Hypothalamus (tissue), 51 donors: ENCODE results near the gene FHL5.
A peak's percentile ranks its signal among the peaks of the same experiment; 100 is the strongest.
"Not testable (repeated sequence)": the region's sequence is repeated elsewhere in the genome, so short reads cannot be mapped to it uniquely, and the experiment has no call there.

Experiments
- DNase-seq, 51 donors: peaks; one replicate each; lab custom pipeline; 2025; lab: John Stamatoyannopoulos, UW

The FHL5 gene, protein sequence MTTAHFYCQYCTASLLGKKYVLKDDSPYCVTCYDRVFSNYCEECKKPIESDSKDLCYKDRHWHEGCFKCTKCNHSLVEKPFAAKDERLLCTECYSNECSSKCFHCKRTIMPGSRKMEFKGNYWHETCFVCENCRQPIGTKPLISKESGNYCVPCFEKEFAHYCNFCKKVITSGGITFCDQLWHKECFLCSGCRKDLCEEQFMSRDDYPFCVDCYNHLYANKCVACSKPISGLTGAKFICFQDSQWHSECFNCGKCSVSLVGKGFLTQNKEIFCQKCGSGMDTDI

DNA sequence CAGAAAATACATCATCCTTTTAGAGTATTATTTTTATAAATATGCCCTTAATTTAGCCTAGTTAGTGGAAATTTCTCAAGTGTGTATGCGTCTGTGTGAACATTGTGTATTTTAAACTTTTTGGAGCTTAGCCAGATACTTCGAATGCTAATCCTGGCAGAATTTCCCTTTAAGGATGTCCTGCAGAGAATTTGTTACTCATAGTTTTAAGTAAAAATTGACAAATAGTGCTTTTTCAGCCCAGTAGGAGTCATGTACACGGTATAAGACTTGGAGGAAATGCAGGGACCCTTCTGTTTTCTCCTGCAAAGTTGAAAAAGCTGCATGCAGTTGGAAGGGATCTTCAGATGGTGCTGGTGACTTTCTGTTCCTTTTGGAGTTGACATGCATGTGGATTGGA lies at the start of gene FHL5:
FHL5 (plus strand) TSS at position 243 of the 400 bp plus-strand sequence. CDS start 40,486 bp downstream, outside the sequence.
- no peak for DNase-seq

DNA sequence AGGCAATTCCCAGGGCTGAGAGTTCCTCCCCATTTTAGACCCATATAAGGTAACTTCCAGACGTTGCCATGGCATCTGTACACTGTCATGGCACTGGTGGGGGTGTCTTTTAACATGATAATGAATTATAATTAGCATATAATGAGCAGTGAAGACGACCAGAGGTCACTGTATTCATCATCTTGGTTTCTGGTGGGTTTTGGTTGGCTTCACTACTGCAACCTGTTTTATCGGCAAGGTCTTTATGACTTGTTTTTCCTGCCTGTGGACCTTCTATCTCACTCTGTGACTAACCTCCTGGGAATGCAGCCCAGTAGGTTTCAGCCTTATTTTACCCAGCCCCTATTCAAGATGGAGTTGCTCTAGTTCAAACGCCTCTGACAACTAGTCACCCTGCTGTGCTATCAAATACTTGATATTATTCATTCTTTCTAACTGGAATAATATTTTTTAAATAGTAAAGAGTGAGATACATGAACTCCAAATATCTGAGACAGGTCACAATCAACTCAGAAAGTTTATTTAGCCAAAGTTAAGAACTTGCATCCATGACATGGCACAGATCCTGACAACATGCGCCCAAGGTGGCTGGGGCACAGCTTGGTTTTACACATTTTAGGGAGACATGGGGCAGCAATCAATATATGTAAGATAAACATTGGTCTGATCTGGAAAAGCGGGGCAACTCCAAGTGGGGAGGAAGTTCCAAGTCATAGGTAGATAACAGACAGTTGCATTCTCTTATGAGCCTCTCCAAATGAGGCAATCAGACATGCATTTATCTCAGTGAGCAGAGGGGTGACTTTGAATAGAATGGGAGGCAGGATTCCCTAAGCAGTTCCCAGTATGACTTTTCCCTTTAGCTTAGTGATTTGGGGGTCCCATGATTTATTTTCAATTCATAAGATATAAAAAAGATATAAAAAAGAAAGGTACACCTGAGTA lies 42.5 kb upstream of the FHL5 start:
- DNase-seq: peak in 1 of 51 donors; percentile 5

DNA sequence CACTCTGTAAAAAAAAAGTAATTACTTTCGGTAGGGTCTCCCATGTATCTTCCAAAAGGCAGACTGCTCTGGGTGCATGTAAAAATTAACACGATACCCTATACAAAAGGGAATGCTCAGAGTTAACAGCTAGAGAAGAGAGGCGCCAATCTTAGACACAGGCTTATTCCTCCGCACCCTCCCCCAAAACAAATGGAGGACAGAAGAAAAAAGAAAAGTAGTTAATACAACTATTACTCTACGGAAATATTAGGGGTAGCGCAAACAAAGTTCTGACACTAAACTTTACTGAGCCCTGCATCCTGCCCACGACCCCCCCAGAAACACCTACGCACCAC lies 41.7 kb upstream of the FHL5 start:
- no peak for DNase-seq

DNA sequence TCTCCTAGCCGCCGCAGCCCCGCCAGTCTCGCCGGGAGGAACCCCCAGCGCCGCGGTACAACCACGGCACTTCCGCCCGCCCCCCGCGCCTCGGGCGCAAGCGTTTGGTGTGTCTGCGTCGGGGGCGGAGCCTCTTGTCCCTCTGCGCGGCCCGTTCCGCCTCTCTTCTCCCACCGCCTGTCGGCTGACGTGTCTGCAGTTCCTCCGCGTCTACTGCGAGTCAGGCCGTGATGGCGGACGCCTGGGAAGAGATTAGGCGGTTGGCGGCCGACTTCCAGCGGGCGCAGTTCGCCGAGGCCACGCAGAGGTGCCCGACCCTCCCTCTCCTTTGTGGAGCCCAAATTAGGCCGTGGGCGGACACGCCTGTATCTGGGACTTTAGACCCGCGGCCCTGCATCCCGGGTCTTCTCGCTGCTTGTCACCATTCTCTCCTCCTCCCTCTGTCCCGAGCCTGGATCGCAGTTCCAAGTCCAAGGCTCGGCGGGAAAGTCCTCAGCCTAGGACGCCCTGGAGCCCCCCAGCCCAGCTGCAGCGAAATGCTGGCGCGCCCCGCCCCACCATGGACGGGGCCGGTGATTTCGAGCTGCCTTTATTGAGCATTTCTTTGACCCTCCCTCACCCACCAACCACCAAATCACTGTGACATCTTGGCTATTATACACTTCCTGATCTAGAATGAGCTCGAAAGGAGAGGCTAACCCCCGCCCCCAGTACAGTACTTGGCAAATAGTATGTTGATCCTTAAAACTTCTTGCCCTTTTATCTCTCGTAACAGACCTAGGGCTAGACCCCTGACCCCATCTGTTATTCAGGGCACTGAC lies 41.1 kb upstream of the FHL5 start, which contains the start of gene UFL1:
UFL1 (plus strand) TSS at position 163 of the 821 bp plus-strand sequence; CDS start at position 231, 68 bp downstream.
- peak; percentile 61 to 97 (median 90) for DNase-seq

DNA sequence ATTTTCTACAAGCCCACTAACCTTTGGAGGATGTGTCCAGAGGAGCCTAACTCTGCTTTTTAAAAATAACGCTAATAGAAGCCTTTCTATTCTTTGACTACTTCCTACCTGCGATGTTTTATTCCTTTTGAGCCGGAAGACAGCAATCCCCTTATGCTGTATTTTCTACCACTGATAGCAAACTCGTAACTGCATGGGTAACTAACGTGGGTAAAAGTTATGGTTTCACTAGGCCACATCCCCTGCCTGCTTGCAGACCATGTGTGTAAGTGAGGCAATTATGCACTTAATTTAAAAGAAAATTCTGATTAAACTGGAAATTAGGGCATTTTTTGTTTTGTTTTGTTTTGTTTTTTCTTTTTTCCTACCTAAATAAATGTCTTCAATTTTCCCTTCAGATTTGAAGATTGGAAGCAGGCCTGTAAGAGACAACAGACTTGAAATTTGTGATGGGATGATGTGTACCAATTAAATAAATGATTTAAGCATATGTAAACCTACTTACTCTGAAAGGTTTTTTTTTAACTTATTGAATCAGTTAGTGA lies 40.4 kb upstream of the FHL5 start:
- DNase-seq: no peak

DNA sequence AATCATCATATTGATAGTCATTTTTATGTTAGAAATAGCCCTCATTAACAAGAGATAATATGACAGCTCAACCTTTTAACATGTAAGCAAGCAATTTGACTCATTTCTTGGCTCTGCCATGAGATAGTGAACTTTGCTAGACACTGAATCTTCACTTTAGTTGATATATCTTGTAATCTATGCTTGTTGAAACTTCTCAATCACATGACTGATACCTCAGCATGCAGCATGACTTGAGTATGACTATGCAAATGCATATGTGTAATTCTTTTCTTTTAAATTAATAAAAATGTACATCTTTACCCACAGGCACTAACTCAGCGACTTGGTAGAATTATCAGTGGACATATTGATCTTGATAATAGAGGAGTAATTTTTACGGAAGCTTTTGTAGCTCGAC lies 34.7 kb upstream of the FHL5 start:
- no peak for DNase-seq

DNA sequence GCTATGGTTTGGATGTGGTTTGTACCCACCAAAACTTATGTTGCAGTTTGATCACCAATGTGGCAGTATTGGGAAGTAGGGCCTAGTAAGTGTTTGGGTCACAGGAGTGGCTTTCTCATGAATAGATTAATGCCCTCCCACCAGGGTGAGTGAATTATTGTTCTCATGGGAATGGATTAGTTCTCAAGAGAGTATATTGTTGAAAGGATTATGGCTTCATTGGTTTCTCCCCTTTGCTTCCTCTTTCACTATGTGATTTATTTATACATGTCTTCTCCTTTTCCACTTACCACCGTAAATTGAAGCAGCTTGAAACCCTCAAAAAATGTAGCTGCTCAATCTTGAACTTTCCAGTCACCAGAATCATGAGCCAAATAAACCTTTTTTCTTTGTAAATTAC lies 30.5 kb upstream of the FHL5 start:
- no peak for DNase-seq

DNA sequence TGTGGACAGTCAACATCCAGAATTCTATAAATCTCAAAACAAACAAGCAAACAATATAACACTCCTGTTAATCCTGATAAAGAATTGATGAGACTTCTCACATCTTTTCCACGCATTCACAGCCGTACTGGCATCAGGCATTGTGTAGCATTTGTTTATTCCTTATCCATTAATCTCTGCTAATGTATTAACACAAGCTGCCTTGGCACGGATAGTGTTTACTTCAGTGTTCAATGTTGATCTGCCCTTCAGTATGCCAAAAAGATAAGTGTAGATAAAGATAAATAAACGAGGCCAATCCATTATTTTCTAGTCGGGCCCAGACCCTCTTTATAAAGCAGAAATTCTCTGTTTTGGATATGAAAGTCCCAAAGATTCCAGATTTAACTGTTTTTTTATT lies 25.2 kb upstream of the FHL5 start:
- no peak for DNase-seq

DNA sequence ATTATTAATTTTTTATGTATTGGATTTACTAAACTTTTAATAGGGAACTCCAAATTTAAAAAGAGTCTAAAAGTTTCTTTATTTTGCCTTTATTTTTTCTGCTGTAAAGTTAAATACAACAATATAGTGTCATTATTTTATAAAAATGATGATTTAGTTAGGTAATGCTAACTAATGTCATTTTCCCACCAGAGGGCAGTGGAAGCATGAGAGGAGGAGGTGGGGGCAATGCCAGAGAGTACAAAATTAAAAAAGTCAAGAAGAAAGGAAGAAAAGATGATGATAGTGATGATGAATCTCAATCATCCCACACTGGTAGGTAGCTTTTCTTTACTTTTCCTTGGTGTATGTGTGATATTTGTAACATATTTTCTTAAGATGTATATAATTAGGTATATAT lies 20.2 kb upstream of the FHL5 start:
- DNase-seq: no peak

DNA sequence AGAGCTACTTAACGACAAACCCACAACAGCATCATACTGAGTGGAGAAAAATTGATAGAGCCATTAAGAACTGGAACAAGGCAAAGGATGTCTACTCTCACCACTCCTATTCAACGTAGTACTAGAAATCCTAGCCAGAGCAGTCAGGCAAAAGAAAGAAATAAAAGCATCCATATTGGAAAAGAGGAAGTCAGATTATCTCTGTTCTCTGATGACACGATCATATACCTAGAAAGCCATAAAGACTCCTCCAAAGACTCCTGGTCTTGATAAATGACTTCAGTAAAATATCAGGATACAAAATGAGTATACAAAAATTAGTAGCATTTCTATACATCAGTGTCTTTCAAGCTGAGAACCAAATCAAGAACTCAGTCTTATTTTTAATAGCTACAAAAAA lies 17.0 kb upstream of the FHL5 start:
- DNase-seq: no peak

DNA sequence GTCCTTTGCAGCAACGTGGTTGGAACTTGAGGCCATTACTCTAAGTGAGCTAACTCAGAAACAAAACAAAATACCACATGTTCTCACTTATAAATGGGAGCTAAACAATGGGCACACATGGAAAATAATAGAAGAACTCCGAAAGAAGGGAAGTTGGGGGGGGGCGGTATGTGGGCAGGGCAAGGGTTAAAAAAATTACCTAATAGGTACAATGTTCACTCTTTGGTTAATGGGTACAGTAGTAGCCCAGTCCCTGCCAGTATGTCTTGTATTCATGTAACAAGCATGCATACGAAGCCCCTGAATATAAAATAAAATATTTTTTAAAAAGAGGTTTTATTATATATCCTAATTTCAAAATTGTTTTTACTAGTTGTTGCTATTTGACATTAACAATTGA lies 15.3 kb upstream of the FHL5 start:
- no peak for DNase-seq

DNA sequence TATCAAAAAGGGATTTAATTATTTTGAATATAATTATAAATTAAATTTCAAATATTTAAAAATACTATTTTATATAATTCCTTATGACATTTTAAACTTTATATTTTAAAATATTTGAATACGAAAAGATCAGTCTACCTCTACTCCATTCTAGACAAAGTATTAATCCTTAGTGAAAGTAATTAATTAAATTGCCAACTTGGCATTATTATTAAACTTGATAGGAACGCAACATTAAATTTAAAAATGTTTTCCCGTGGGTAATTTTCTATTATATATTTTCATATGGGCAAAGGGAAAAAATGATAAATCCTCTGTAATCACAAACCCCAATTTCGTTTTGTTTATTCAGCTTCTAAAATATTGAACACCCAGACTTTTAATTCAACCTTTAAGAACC lies 8.4 kb upstream of the FHL5 start:
- no peak for DNase-seq

DNA sequence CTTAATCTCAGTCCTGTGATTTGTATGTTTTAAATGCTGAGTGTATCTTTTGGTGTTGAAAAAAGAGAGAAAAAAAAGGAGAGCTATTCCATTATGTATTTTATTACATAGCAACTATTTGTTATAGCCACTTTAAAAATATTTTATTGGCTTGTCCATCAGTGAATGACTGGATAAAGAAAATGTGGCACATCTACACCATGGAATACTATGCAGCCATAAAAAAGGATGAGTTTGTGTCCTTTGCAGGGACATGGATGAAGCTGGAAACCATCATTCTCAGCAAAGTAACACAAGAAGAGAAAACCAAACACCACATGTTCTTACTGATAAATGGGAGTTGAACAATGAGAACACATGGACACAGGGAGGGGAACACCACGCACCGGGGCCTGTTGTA lies 3.2 kb upstream of the FHL5 start:
- DNase-seq: not testable (repeated sequence)

DNA sequence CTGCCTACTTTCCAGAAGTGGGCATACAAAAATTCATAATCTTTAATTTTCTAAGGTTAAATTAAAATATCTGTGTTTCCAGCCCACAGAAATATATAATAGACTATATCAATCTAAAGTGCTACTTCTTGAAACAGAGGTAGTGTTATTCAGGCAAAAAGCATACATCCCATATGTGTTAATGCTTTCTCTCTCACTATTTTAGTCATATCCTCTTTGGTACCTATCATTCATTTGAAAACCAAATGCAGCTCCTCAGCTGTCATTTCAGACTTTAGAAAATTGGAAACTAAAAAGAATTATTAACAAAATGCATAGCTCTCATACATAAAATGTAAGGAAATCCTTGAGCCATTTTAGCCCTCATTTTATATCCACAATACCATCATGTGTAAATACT lies 925 bp downstream of the FHL5 start:
- no peak for DNase-seq

DNA sequence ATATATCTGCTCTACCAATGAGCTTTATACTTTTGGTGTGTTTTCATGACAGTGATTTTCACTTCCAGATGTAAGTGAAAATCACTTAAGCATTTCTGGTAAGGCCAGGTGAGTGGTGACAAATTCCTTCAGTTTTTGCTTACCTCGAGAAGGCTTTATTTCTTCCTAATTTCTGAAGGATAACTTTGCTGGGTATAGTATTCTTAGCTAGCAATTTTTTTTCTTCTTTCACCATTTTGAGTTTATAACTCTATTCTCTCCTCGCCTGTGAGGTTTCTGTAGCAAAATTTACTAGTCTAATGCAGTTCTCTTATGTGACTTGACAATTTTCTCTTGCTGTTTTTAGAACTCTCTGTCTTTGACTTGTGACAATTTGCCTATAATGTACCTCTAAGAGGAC lies 7.1 kb downstream of the FHL5 start:
- no peak for DNase-seq

DNA sequence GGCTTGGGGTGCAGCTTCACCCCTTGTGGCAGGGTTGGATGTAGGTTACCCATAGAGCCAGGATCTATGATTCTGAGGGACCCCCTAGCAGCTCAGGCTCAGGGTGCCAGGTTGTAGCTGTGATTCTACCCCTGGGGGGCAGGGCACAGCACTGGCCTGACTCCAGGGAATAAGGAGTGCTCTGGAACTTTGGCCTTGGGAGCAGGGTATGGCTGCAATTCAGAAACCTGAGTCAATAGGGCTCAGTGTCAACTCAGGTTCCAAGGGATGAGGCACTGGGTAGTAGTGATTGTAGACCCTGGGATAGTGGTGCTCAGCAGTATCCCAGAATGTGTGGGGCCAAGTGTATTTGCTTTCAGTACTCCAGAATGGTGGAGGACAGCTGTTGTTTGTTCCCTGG lies 8.6 kb downstream of the FHL5 start:
- DNase-seq: no peak

DNA sequence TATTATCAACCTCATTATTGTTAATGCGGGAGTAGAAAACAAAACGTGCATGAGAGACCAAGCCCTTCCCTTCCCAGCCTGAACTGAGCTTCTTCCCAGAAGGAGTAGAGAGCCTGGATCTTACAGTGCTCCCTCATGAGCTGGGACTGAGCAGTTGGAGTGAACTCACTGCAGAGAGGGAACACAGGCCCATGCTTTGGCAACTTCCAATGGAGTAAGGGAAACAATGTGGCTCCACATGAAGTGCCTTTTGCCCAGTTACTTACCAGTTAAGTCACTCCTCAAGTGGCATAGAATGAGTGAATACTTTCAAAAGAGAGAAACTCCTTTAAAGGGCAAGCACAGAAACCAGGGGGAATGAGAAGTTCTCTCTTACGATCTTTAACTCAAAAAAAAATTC lies 12.4 kb downstream of the FHL5 start:
- peak in 11 of 51 donors; percentile 1 to 22 (median 5) for DNase-seq

DNA sequence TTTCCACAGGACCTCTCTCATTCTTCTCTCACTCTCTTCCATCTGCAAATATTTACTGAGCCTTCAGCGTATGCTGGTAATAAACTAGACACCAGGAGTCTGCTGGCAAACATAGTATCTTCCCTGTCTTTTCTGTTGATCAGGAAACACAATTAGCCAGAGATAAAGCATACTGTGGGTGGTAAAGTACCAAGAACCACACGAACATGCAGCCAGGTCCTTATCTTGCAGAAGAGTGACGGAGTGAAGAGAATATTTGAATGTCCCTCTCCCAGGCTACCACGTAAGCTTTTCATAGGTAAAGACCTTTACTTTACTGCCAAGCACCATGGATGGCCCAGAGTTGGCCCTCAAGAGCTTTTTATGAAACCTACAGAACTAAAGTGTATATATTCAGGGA lies 13.3 kb downstream of the FHL5 start:
- no peak for DNase-seq

DNA sequence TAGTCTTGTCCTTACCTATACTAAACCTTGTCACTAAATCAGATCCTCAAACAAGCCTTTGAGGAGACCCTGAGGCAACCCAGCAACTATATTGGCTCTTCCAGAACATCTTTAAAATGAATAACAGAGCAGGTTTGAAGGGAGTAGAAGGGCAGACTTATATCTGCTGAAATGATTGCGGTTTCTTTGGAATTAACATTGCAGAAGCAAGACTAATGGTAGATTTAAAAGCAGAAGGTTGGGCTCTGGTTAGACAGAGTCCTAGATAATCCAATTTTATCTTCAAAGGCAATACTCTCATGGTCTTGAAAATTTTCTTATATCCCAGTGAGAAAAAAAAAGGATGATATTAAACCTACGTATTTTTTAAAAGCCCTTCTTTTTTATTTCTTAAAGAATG lies 19.1 kb downstream of the FHL5 start:
- no peak for DNase-seq

DNA sequence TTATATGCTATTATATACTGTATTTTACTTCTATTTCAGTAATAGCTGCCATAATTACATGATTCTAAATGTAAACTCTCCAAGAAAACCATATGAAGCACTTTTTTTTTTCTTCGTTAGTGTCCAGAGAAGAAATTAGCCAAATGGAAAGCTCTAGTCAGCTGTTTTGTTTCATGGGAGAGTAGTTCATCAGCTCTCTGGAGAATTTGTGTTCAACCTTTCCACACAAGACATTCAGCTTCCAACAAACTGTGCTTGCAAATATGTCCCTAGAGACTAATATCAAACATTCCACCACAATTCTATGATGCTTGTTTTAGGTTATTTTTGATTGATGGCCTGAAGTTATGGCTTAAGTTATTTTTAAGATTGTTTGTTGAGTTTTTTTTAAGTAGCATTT lies 19.5 kb downstream of the FHL5 start:
- DNase-seq: no peak

DNA sequence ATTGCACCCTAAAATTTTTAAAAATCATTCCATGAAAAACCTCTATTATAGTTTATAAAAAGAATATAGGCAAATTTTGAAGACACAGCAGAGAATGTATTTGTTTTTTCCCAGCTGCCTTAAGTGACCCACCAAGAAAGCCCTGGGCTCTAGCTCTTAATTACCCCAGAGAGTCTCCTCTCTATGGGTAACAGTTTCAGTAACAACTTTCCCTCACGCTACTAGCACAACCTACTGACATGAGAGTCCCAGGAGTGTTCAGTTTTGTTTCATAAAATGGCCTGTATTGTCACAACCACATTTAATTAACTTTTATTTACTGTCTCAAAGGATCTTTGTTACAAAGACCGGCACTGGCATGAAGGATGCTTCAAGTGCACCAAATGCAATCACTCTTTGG lies 41.5 kb downstream of the FHL5 start:
- DNase-seq: no peak
